HG03108 (cell line): ENCODE results near the gene SHC3.

Experiments
- ATAC-seq: cut with Tn5 transposase; IDR thresholded peaks from one replicate; pipeline ENCODE4 v1.9.1; 2021; ENCODE audit warnings: moderate library complexity; ENCODE audit not compliant: unreplicated experiment

SHC3 gene

GRCh38 chr9:89054865-89055495 lies 123.6 kb downstream of the SHC3 start:
- no peak for ATAC-seq

GRCh38 chr9:89053301-89053700 lies 125.3 kb downstream of the SHC3 start:
- no peak for ATAC-seq

- ATAC-seq: no peak
Observed at GRCh38 chr9:89052470-89053097, 126.0 kb downstream of the SHC3 start.

GRCh38 chr9:89051421-89052025 lies 127.1 kb downstream of the SHC3 start:
- no peak for ATAC-seq

GRCh38 chr9:89049646-89050045 lies 129.0 kb downstream of the SHC3 start:
- no peak for ATAC-seq

- no peak for ATAC-seq
Observed at GRCh38 chr9:89048616-89049015, 130.0 kb downstream of the SHC3 start.

GRCh38 chr9:89047667-89048066 lies 131.0 kb downstream of the SHC3 start:
- no peak for ATAC-seq

GRCh38 chr9:89046832-89047231 lies 131.8 kb downstream of the SHC3 start:
- ATAC-seq: no peak

- no peak for ATAC-seq
Observed at GRCh38 chr9:89044881-89045280, 133.7 kb downstream of the SHC3 start.

GRCh38 chr9:89044104-89044503 lies 134.5 kb downstream of the SHC3 start:
- no peak for ATAC-seq

GRCh38 chr9:89042984-89043383 lies 135.6 kb downstream of the SHC3 start:
- no peak for ATAC-seq

- no peak for ATAC-seq
Observed at GRCh38 chr9:89039664-89040063, 139.0 kb downstream of the SHC3 start.

- no peak for ATAC-seq
Observed at GRCh38 chr9:89039104-89039465, 139.5 kb downstream of the SHC3 start.

GRCh38 chr9:89038382-89039103 lies 140.1 kb downstream of the SHC3 start:
- no peak for ATAC-seq

GRCh38 chr9:89037891-89038290 lies 140.7 kb downstream of the SHC3 start:
- ATAC-seq: no peak

- ATAC-seq: no peak
Observed at GRCh38 chr9:89037346-89037745, 141.3 kb downstream of the SHC3 start.

GRCh38 chr9:89036891-89037290 lies 141.7 kb downstream of the SHC3 start:
- no peak for ATAC-seq

- no peak for ATAC-seq
Observed at GRCh38 chr9:89036383-89036782, 142.2 kb downstream of the SHC3 start.

- no peak for ATAC-seq
Observed at GRCh38 chr9:89032661-89033060, 146.0 kb downstream of the SHC3 start.

GRCh38 chr9:89032173-89032572 lies 146.4 kb downstream of the SHC3 start:
- no peak for ATAC-seq

GRCh38 chr9:89029788-89030187 lies 148.8 kb downstream of the SHC3 start:
- no peak for ATAC-seq

- ATAC-seq: no peak
Observed at GRCh38 chr9:89026876-89027275, 151.7 kb downstream of the SHC3 start.
